ENCODE measurements around the gene HABP4.

The HABP4 gene

GRCh38 chr9:96486386-96487028 is 36.5 kb downstream of the HABP4 start:
- DNase-seq (ENCODE audit: extremely low spot score) = no peak
- CTCF ChIA-PET = interaction anchor here (1.2 kb wide), 1 partner anchor 180 kb away, joined by 3 read pairs; no protein-coding TSS in a partner anchor
- TF ChIP-seq ZNF384 (IDR thresholded peaks at IDR 0.05) (no peak), TARDBP (IDR thresholded peaks at IDR 0.05) (no peak), FOXA1 (IDR thresholded peaks at IDR 0.05) (no peak), FOXM1 (IDR thresholded peaks at IDR 0.05; ENCODE audit: borderline replicate concordance) (no peak), L3MBTL2 (conservative IDR thresholded peaks at IDR 0.05) (no peak), FOXK2 (IDR thresholded peaks at IDR 0.05) (no peak), HDGF (IDR thresholded peaks at IDR 0.05; ENCODE audit: borderline replicate concordance) (no peak), PKNOX1 (IDR thresholded peaks at IDR 0.05) (no peak), LEF1 (IDR thresholded peaks at IDR 0.05; ENCODE audit: borderline replicate concordance) (no peak), NFRKB (IDR thresholded peaks at IDR 0.05) (no peak), ARNT (IDR thresholded peaks at IDR 0.05) (no peak), BHLHE40 (IDR thresholded peaks at IDR 0.05; ENCODE audit: borderline replicate concordance) (no peak), CTBP1 (IDR thresholded peaks at IDR 0.05; ENCODE audit: borderline replicate concordance) (no peak), ELF4 (IDR thresholded peaks at IDR 0.05) (no peak)
- POLR2A ChIA-PET = no interaction called here

GRCh38 chr9:96487029-96487396 is 37.0 kb downstream of the HABP4 start:
- POLR2A ChIA-PET = no interaction called here
- CTCF ChIA-PET = interaction anchor here (1.2 kb wide), 1 partner anchor 180 kb away, joined by 3 read pairs; no protein-coding TSS in a partner anchor
- DNase-seq (ENCODE audit: extremely low spot score) = no peak
- no peak for TF ChIP-seq HDGF (IDR thresholded peaks at IDR 0.05; ENCODE audit: borderline replicate concordance)
- no peak for TF ChIP-seq NFRKB (IDR thresholded peaks at IDR 0.05)
- no peak for TF ChIP-seq CTBP1 (IDR thresholded peaks at IDR 0.05; ENCODE audit: borderline replicate concordance)
- TF ChIP-seq FOXK2 (IDR thresholded peaks at IDR 0.05) = no peak
- no peak for TF ChIP-seq ZNF384 (IDR thresholded peaks at IDR 0.05)
- TF ChIP-seq LEF1 (IDR thresholded peaks at IDR 0.05; ENCODE audit: borderline replicate concordance) = no peak
- TF ChIP-seq ARNT (IDR thresholded peaks at IDR 0.05) = no peak
- no peak for TF ChIP-seq PKNOX1 (IDR thresholded peaks at IDR 0.05)
- no peak for TF ChIP-seq FOXM1 (IDR thresholded peaks at IDR 0.05; ENCODE audit: borderline replicate concordance)
- no peak for TF ChIP-seq L3MBTL2 (conservative IDR thresholded peaks at IDR 0.05)
- TF ChIP-seq SP1 (IDR thresholded peaks at IDR 0.05) = no peak
- TF ChIP-seq FOXA1 (IDR thresholded peaks at IDR 0.05) = no peak
- no peak for TF ChIP-seq SUZ12 (IDR thresholded peaks at IDR 0.05)
- no peak for TF ChIP-seq ELF4 (IDR thresholded peaks at IDR 0.05)
- TF ChIP-seq BHLHE40 (IDR thresholded peaks at IDR 0.05; ENCODE audit: borderline replicate concordance) = no peak

GRCh38 chr9:96487949-96488348 is 38.0 kb downstream of the HABP4 start:
- ChIA-PET POLR2A (no interaction called here), CTCF (no interaction called here)
- DNase-seq (ENCODE audit: extremely low spot score) = no peak
- TF ChIP-seq ELF4 (IDR thresholded peaks at IDR 0.05) (no peak), HDGF (IDR thresholded peaks at IDR 0.05; ENCODE audit: borderline replicate concordance) (no peak), NFRKB (IDR thresholded peaks at IDR 0.05) (no peak), FOXA1 (IDR thresholded peaks at IDR 0.05) (no peak), ZNF384 (IDR thresholded peaks at IDR 0.05) (no peak), ARNT (IDR thresholded peaks at IDR 0.05) (no peak), LEF1 (IDR thresholded peaks at IDR 0.05; ENCODE audit: borderline replicate concordance) (no peak), PKNOX1 (IDR thresholded peaks at IDR 0.05) (no peak), SUZ12 (IDR thresholded peaks at IDR 0.05) (no peak), TARDBP (IDR thresholded peaks at IDR 0.05) (no peak), CTBP1 (IDR thresholded peaks at IDR 0.05; ENCODE audit: borderline replicate concordance) (no peak), FOXM1 (IDR thresholded peaks at IDR 0.05; ENCODE audit: borderline replicate concordance) (no peak)

- CTCF ChIA-PET = no interaction called here
- DNase-seq (ENCODE audit: extremely low spot score) = no peak
- TF ChIP-seq ZNF384 (IDR thresholded peaks at IDR 0.05) = no peak
- no peak for TF ChIP-seq SUZ12 (IDR thresholded peaks at IDR 0.05)
- no peak for TF ChIP-seq L3MBTL2 (conservative IDR thresholded peaks at IDR 0.05)
- no peak for TF ChIP-seq BHLHE40 (IDR thresholded peaks at IDR 0.05; ENCODE audit: borderline replicate concordance)
- TF ChIP-seq TARDBP (IDR thresholded peaks at IDR 0.05) = no peak
- TF ChIP-seq ELF4 (IDR thresholded peaks at IDR 0.05) = no peak
- TF ChIP-seq PKNOX1 (IDR thresholded peaks at IDR 0.05) = no peak
- no peak for TF ChIP-seq FOXA1 (IDR thresholded peaks at IDR 0.05)
- TF ChIP-seq SP1 (IDR thresholded peaks at IDR 0.05) = no peak
- TF ChIP-seq HDGF (IDR thresholded peaks at IDR 0.05; ENCODE audit: borderline replicate concordance) = no peak
- no peak for TF ChIP-seq FOXM1 (IDR thresholded peaks at IDR 0.05; ENCODE audit: borderline replicate concordance)
- no peak for TF ChIP-seq CTBP1 (IDR thresholded peaks at IDR 0.05; ENCODE audit: borderline replicate concordance)
- TF ChIP-seq ARNT (IDR thresholded peaks at IDR 0.05) = no peak
- no peak for TF ChIP-seq LEF1 (IDR thresholded peaks at IDR 0.05; ENCODE audit: borderline replicate concordance)
- TF ChIP-seq NFRKB (IDR thresholded peaks at IDR 0.05) = no peak
- TF ChIP-seq FOXK2 (IDR thresholded peaks at IDR 0.05) = no peak
- POLR2A ChIA-PET = no interaction called here
Measured at GRCh38 chr9:96489482-96489979, 39.6 kb downstream of the HABP4 start.

DNA sequence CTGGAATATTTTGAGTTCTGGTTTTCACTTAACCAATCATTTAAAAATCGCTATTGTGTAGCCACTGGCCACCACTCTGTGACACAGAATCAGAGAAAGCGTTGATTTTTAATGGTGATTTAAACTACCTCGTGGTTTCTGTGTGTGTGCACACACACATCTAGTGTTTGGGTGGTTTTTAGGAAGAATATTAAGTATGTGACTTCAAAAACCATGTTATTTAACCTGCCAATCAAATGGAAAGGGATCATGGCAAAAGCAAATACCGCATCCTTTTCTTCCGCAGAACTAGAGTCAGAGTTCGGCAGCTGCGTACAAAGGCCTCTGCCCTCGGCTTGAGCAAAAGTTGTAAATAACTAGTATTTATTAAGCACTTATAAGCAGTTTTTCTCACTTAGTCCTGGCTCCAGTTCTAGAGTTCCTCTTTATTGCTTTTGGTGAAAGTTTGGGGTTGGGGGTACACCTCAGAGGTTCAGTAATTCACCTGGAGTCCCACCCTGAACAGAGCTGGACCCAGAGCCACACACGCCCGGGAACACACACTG is 40.6 kb downstream of the HABP4 start:
- no peak for TF ChIP-seq FOXM1 (IDR thresholded peaks at IDR 0.05; ENCODE audit: borderline replicate concordance)
- no peak for TF ChIP-seq SUZ12 (IDR thresholded peaks at IDR 0.05)
- TF ChIP-seq CTBP1 (IDR thresholded peaks at IDR 0.05; ENCODE audit: borderline replicate concordance) = no peak
- no peak for TF ChIP-seq TARDBP (IDR thresholded peaks at IDR 0.05)
- no peak for TF ChIP-seq FOXA1 (IDR thresholded peaks at IDR 0.05)
- TF ChIP-seq ELF4 (IDR thresholded peaks at IDR 0.05) = no peak
- no peak for TF ChIP-seq PKNOX1 (IDR thresholded peaks at IDR 0.05)
- TF ChIP-seq LEF1 (IDR thresholded peaks at IDR 0.05; ENCODE audit: borderline replicate concordance) = no peak
- TF ChIP-seq FOXK2 (IDR thresholded peaks at IDR 0.05) = no peak
- no peak for TF ChIP-seq L3MBTL2 (conservative IDR thresholded peaks at IDR 0.05)
- TF ChIP-seq SP1 (IDR thresholded peaks at IDR 0.05) = no peak
- no peak for TF ChIP-seq HDGF (IDR thresholded peaks at IDR 0.05; ENCODE audit: borderline replicate concordance)
- TF ChIP-seq ARNT (IDR thresholded peaks at IDR 0.05) = no peak
- TF ChIP-seq ZNF384 (IDR thresholded peaks at IDR 0.05) = no peak
- no peak for TF ChIP-seq BHLHE40 (IDR thresholded peaks at IDR 0.05; ENCODE audit: borderline replicate concordance)
- TF ChIP-seq NFRKB (IDR thresholded peaks at IDR 0.05) = no peak
- ChIA-PET POLR2A (interaction anchor here (0.6 kb wide), 1 partner anchor 394 kb away, joined by 3 read pairs; no protein-coding TSS in a partner anchor), CTCF (no interaction called here)
- DNase-seq (ENCODE audit: extremely low spot score) = no peak

Data from HEK293T (cell line).